Stromal cell of bone marrow (primary cell): Measurements from ENCODE around the gene AUTS2.

Experiments
- DNase-seq: peaks from one replicate; pipeline ENCODE4 v3.0.0-alpha.2; 2012; ENCODE audit warnings: low read depth

AUTS2 gene

DNA sequence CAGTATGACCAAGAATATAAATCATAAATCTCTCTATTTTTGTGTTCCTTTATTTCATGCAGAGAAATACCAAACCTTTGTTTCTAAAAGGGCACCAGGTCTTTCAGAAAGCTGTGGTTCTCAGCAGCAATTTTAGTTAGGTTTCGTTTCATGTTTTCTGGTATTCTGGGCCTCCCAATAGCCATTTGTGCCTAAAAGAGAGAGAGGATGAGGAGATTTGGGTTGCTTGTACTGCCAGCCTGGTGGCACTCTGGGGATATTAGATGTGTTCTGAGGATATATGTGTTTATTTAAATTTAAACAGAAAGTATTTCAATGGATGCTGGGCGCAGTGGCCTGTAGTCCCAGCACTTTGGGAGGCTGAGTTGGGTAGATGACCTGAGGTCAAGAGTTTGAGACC is 471.7 kb downstream of the AUTS2 start:
- no peak for DNase-seq

DNA sequence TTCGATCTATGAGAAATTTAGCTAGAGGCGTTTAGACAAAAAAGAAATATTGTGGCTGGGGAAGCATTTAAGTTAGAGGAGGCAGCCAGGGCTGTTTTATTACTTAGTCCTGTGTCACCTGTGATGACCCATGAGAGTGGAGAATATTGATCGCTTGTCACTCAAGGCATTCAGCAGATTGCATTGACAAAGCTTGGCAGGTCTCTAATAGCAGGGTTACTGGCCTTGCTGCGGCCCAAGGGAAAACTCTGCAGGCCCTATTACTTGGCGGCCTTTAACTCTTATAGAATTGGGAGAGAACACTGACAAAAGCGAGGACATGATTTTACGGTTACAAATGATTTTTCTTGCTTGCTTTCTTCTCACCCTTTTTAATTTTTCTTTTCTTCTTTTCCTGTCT is 473.5 kb downstream of the AUTS2 start:
- DNase-seq, result no peak

- DNase-seq, result no peak
Observed at GRCh38 chr7:70072220-70072619, 473.9 kb downstream of the AUTS2 start.

DNA sequence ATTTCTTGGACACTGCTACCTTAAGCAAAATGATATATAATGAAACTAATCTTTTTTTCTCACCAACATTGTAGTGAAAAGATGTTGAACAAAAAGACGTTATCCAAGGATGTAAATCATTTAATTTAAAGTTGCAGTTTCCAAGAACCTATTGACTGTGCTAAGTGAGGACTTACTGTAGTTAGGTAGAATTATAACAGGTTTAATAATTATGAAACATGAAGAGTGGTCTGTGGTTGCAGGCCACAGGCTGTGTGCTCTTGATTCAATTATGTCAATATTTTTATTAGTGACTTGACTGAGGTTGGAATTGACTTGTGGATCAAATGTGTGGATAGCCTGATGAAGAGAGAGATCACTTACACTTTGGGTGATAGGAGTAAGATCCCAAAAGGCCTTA is 478.1 kb downstream of the AUTS2 start:
- DNase-seq, result no peak

DNA sequence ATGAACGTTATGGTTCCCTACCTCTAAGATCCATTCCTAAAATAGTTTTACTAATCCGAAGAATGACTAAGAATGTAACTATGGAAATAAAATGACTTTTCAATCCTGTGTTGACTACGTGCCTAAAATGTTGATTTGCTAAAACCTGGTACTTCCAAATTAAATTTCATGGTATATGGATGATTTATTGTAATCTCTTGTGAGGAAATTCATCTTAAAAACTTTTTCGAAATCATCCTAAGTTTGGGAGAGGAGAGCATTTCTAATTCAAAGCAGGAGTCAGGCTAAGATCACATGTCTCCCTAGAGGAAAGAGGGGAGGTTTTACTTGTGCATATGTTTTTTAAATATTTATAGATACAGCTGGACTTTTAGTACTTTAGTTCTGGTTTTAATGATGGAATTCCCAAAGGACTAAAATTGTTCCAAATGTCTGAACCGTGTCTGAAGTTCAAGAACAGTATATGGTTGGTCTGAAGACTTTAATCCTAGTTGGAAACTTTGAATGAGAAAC is 483.9 kb downstream of the AUTS2 start:
- DNase-seq, result no peak

GRCh38 chr7:70091362-70091761 is 493.1 kb downstream of the AUTS2 start:
- no peak for DNase-seq

GRCh38 chr7:70092314-70093204 is 494.3 kb downstream of the AUTS2 start:
- peak; percentile 73 for DNase-seq

- DNase-seq, result no peak
Observed at GRCh38 chr7:70093205-70093904, 495.1 kb downstream of the AUTS2 start.

GRCh38 chr7:70094831-70095230 is 496.6 kb downstream of the AUTS2 start:
- no peak for DNase-seq

GRCh38 chr7:70097645-70098044 is 499.4 kb downstream of the AUTS2 start:
- no peak for DNase-seq

GRCh38 chr7:70098133-70098561 is 499.9 kb downstream of the AUTS2 start:
- no peak for DNase-seq

DNA sequence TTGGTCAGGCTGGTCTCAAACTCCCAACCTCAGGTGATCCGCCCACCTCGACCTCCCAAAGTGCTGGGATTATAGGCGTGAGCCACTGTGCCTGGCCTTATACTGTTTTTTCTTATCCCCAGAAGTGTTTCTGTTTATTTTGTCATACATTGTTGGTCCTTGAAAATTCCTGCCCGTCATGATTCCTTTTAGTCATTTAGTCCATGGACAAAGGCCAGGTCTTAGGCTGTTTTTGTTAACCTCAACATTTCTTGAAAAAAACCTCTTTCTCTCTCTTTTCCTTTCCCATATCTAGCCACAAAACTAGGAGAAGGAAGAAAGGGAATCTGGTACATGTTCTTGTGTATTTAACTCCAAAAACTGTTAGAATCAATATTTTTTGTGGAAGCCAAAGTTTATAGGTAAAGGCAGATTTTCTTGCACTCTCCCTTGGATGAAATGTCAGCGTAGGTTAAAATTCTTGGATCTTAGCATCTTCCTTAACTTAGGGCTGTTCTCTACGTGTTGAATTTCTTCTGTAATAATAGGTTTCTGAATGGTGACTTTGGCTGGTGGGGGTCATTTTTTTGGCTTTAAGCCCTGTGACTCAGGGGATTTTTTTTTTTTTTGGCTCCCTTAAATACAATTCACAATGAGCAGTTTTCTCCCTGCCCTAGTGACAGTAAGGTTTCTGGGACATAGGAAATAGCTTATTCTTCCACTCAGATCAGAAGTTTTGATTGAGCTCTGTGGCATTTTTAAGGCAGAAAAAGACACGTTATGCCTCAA is 500.8 kb downstream of the AUTS2 start:
- peak; percentile 36 for DNase-seq

GRCh38 chr7:70104243-70104642 is 506.0 kb downstream of the AUTS2 start:
- DNase-seq, result no peak

DNA sequence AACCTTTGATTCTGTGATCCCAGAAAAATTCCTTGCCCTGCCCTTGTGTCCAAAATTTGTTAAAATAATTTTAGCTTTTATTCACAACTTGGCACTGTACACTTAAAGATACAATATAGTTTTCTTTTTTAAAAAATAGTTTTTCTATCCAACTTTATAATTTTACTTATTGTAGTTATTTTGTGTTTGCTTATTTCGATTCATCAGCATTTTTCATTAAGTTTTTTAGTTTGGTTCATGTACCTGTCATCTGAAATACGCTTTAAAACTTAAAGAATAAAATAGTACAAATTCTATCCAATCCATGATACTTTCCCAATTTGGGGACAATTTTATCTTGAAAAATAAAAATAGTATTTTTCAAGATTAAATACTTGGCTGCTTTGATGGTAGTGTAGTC is 514.8 kb downstream of the AUTS2 start:
- DNase-seq, result no peak

GRCh38 chr7:70113536-70113935 is 515.3 kb downstream of the AUTS2 start:
- no peak for DNase-seq

GRCh38 chr7:70114806-70115205 is 516.5 kb downstream of the AUTS2 start:
- no peak for DNase-seq

- no peak for DNase-seq
Observed at GRCh38 chr7:70116244-70116643, 518.0 kb downstream of the AUTS2 start.

DNA sequence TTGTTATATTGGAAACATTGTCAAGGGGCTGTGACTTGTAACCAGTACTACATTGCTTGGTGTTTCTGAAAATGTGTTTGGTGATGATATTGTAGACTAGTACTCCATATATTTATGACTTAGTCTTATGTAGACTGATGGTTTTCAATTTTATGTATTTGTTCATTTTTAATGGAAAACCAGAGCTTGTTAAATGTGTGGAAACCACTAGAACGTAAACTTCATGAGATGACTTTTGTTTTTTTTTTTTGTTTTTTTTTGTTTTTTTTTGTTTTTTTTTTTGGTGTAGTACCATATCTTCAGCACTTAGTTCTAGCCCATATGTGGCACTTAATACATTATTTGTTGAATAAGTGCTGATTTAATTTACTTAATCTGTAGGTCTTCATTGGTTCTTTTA is 518.6 kb downstream of the AUTS2 start:
- DNase-seq, result no peak

GRCh38 chr7:70120851-70121250 is 522.6 kb downstream of the AUTS2 start:
- DNase-seq, result no peak

DNA sequence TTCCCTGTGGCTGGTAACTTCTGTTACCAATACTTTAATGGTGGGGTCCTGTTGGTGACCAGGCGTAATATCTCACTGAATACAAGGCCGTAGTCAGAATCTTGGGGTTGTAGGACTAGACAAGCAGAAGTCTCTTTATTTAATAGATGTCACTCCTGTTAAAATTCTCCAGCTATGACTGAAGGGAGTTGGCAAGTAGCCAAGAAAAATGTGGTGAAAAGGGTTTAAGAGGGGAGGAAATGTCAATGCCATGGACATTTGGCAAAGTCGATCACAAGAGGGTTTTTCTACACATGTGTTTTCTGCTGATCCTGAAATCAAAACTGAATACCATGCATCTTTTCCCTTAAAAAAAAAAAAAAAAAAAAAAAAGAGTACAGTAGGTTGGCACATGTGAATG is 533.5 kb downstream of the AUTS2 start:
- no peak for DNase-seq

GRCh38 chr7:70132226-70132851 is 534.1 kb downstream of the AUTS2 start:
- no peak for DNase-seq
